ENCODE data around the gene EVA1A.
A peak's percentile ranks its signal among the peaks of the same experiment; 100 is the strongest.

Gene EVA1A

GRCh38 chr2:75589391-75590105, 28.8 kb upstream of the EVA1A start:
- DNase-seq (ENCODE audit: low spot score): no peak

GRCh38 chr2:75587954-75588587, 27.3 kb upstream of the EVA1A start:
- no peak for DNase-seq (ENCODE audit: low spot score)

GRCh38 chr2:75586971-75587370, 26.2 kb upstream of the EVA1A start:
- DNase-seq (ENCODE audit: low spot score): no peak

GRCh38 chr2:75582840-75583239, 22.1 kb upstream of the EVA1A start:
- no peak for DNase-seq (ENCODE audit: low spot score)

GRCh38 chr2:75580606-75581005, 19.9 kb upstream of the EVA1A start:
- no peak for DNase-seq (ENCODE audit: low spot score)

GRCh38 chr2:75580156-75580555, 19.4 kb upstream of the EVA1A start:
- no peak for DNase-seq (ENCODE audit: low spot score)

- no peak for DNase-seq (ENCODE audit: low spot score)
These were observed 18.4 kb upstream of the EVA1A start for GRCh38 chr2:75579186-75579585.

- no peak for DNase-seq (ENCODE audit: low spot score)
These were observed 16.5 kb upstream of the EVA1A start for GRCh38 chr2:75577280-75577679.

GRCh38 chr2:75574106-75574505, 13.4 kb upstream of the EVA1A start:
- no peak for DNase-seq (ENCODE audit: low spot score)

GRCh38 chr2:75573145-75573878, 12.6 kb upstream of the EVA1A start:
- DNase-seq (ENCODE audit: low spot score): no peak

GRCh38 chr2:75571730-75572430, 11.1 kb upstream of the EVA1A start:
- no peak for DNase-seq (ENCODE audit: low spot score)

GRCh38 chr2:75570948-75571729, 10.4 kb upstream of the EVA1A start:
- peak; percentile 14 for DNase-seq (ENCODE audit: low spot score)

GRCh38 chr2:75570024-75570947, 9.5 kb upstream of the EVA1A start:
- DNase-seq (ENCODE audit: low spot score): no peak

- DNase-seq (ENCODE audit: low spot score): no peak
These were observed 8.8 kb upstream of the EVA1A start for GRCh38 chr2:75569546-75569945.

GRCh38 chr2:75568174-75568573, 7.4 kb upstream of the EVA1A start:
- no peak for DNase-seq (ENCODE audit: low spot score)

- DNase-seq (ENCODE audit: low spot score): no peak
These were observed 5.0 kb upstream of the EVA1A start for GRCh38 chr2:75565472-75566462.

- DNase-seq (ENCODE audit: low spot score): no peak
These were observed 4.1 kb upstream of the EVA1A start for GRCh38 chr2:75564713-75565359.

GRCh38 chr2:75564026-75564688, 3.4 kb upstream of the EVA1A start:
- no peak for DNase-seq (ENCODE audit: low spot score)
